ENCODE results near the gene IRAK1BP1.

IRAK1BP1 gene

DNA sequence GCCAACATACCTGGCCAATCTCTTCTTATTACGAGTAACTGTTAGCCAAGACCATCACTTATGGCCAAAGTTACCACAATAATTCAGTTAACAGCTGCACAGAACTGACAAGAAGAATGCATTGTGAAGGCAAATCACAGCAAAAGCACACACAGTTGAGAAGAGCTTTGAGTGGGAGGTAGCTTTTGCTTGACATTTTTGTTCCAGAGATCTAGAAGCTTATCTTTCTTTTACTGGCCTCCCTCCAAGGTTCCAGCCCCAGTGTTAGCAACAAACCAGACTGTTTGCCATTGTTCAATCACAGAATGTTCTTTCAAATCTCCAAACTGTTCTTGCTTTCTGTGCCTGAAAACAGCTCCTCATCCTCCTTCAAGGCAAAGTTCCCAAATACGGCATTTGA, 35.9 kb upstream of the IRAK1BP1 start:
- Histone ChIP-seq H4K20me1 (ENCODE audit: insufficient read depth) (no peaks in the 10 kb centered on the region), H2AFZ (ENCODE audit: low read depth) (no peak overlapping the region), H3K4me3 (IDR thresholded peaks at IDR 0.05; ENCODE audit: insufficient read depth, low read depth, low read length) (no peak overlapping the region), H3K4me2 (peak overlapping the region; percentile 45; the same call in 1 of the 2 replicates), H3K36me3 (ENCODE audit: insufficient read depth) (no peaks in the 10 kb centered on the region), H3K79me2 (ENCODE audit: insufficient read depth, low read depth) (no peaks in the 10 kb centered on the region), H3K4me1 (ENCODE audit: low read depth, poor library complexity, severe bottlenecking) (peaks cover 56% of the 10 kb centered on the region), H3K27ac (peak overlapping the region; percentile 50; the same call in 1 of the 2 replicates), H3K27me3 (ENCODE audit: insufficient read depth, low read depth) (no peaks in the 10 kb centered on the region), H3K9ac (no peak overlapping the region)
- no peak for TF ChIP-seq CTCF (conservative IDR thresholded peaks at IDR 0.05; ENCODE audit: low read depth, low read length)

DNA sequence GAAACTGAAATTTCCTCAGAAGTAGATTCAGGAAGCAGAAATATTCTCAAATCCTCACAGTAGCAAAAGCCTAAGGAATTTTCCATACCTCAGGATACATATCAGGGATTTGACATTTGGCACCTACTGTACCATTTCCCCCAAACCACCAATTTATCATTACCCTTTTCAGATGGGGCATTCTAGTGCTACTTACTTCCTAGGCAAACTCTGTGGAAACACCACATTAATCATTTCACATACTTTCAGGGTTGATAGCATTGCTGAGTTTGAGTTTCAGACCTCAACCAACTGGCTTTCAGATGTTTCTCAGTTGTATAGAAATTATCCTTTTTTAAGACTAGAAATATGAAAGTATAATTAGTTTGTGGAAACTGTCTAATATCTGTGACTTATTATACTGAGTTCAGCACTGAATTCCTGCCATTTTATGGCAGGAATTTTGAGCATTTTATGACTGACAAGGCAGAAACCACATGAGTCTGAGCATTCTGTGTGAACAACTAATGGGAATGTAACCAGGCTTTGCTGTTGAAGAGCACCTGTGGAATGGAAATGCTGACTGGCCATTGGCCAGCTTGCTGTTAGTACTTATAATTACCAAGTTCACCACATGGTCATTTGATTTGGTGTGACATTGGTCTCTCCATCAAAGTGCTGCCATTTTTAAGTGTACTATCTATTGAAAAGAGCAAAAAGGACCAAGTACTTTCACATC, 35.1 kb upstream of the IRAK1BP1 start:
- no peak for TF ChIP-seq CTCF (conservative IDR thresholded peaks at IDR 0.05; ENCODE audit: low read depth, low read length)
- Histone ChIP-seq H3K27ac (peak overlapping the region; percentile 50; the same call in 1 of the 2 replicates), H3K4me3 (IDR thresholded peaks at IDR 0.05; ENCODE audit: insufficient read depth, low read depth, low read length) (no peak overlapping the region), H3K79me2 (ENCODE audit: insufficient read depth, low read depth) (no peaks in the 10 kb centered on the region), H3K4me2 (peak overlapping the region; percentile 45; the same call in 1 of the 2 replicates), H3K4me1 (ENCODE audit: low read depth, poor library complexity, severe bottlenecking) (peaks cover 56% of the 10 kb centered on the region), H3K36me3 (ENCODE audit: insufficient read depth) (no peaks in the 10 kb centered on the region), H2AFZ (ENCODE audit: low read depth) (no peak overlapping the region), H4K20me1 (ENCODE audit: insufficient read depth) (no peaks in the 10 kb centered on the region), H3K27me3 (ENCODE audit: insufficient read depth, low read depth) (no peaks in the 10 kb centered on the region), H3K9ac (no peak overlapping the region)

GRCh38 chr6:78835817-78836216, 31.5 kb upstream of the IRAK1BP1 start:
- Histone ChIP-seq H3K27me3 (ENCODE audit: insufficient read depth, low read depth) (no peaks in the 10 kb centered on the region), H4K20me1 (ENCODE audit: insufficient read depth) (no peaks in the 10 kb centered on the region), H3K4me1 (ENCODE audit: low read depth, poor library complexity, severe bottlenecking) (peaks cover 35% of the 10 kb centered on the region), H3K9ac (no peak overlapping the region), H3K4me2 (no peak overlapping the region), H2AFZ (ENCODE audit: low read depth) (no peak overlapping the region), H3K36me3 (ENCODE audit: insufficient read depth) (no peaks in the 10 kb centered on the region), H3K4me3 (IDR thresholded peaks at IDR 0.05; ENCODE audit: insufficient read depth, low read depth, low read length) (no peak overlapping the region), H3K27ac (no peak overlapping the region), H3K79me2 (ENCODE audit: insufficient read depth, low read depth) (no peaks in the 10 kb centered on the region)
- no peak for TF ChIP-seq CTCF (conservative IDR thresholded peaks at IDR 0.05; ENCODE audit: low read depth, low read length)

GRCh38 chr6:78836598-78836997, 30.8 kb upstream of the IRAK1BP1 start:
- no peak for TF ChIP-seq CTCF (conservative IDR thresholded peaks at IDR 0.05; ENCODE audit: low read depth, low read length)
- H3K4me3 ChIP-seq (IDR thresholded peaks at IDR 0.05; ENCODE audit: insufficient read depth, low read depth, low read length), result no peak overlapping the region
- no peak overlapping the region for H3K4me2 ChIP-seq

More at GRCh38 chr6:78836598-78836997, 30.8 kb upstream of the IRAK1BP1 start:
- Histone ChIP-seq H2AFZ (ENCODE audit: low read depth) (no peak overlapping the region), H4K20me1 (ENCODE audit: insufficient read depth) (no peaks in the 10 kb centered on the region), H3K79me2 (ENCODE audit: insufficient read depth, low read depth) (no peaks in the 10 kb centered on the region), H3K27ac (no peak overlapping the region), H3K9ac (no peak overlapping the region), H3K4me1 (ENCODE audit: low read depth, poor library complexity, severe bottlenecking) (peaks cover 28% of the 10 kb centered on the region), H3K36me3 (ENCODE audit: insufficient read depth) (no peaks in the 10 kb centered on the region), H3K27me3 (ENCODE audit: insufficient read depth, low read depth) (no peaks in the 10 kb centered on the region)

Data from KMS-11 (cell line).